H1 (cell line): Measurements from ENCODE around the gene SLC22A15.

Experiments used
- EP300 ChIP-seq, 2 experiments: IDR thresholded peaks; 1 replicate in 1 of 2; 2 replicates in 1 of 2; pipeline ENCODE4 v1.6.1; 2011 to 2012; ENCODE audit warnings: low read depth in 2 of 2, low read length in 2 of 2, mild to moderate bottlenecking in 2 of 2, borderline replicate concordance in 1 of 2, inconsistent platforms in 1 of 2, moderate library complexity in 1 of 2
- KDM5A ChIP-seq: fragments of 200-600 bp; IDR thresholded peaks from 2 replicates; pipeline ENCODE4 v1.7.1; 2012; ENCODE audit warnings: mild to moderate bottlenecking, low read length, inconsistent platforms, mixed read lengths
- POLR2A ChIP-seq, 2 experiments: IDR thresholded peaks; 1 replicate in 1 of 2; 2 replicates in 1 of 2; pipeline ENCODE4 v1.6.1; 2011; ENCODE audit warnings: low read depth in 2 of 2, low read length in 2 of 2, mild to moderate bottlenecking in 2 of 2; ENCODE audit errors: control extremely low read depth in 1 of 2
- TF ChIP-seq, protein P1 (sequence below), 3 experiments: IDR thresholded peaks; 1 replicate in 2 of 3; 2 replicates in 1 of 3; pipeline versions ENCODE4 v1.5.1 to v1.6.1; 2011; ENCODE audit warnings: low read length in 3 of 3, mild to moderate bottlenecking in 3 of 3, inconsistent platforms in 2 of 3, low read depth in 1 of 3, moderate library complexity in 1 of 3; ENCODE audit not compliant: insufficient read depth in 1 of 3; ENCODE audit errors: control extremely low read depth in 1 of 3
- TF ChIP-seq, protein P2 (sequence below): IDR thresholded peaks from 2 replicates; pipeline ENCODE4 v1.6.1; 2012; ENCODE audit warnings: inconsistent platforms

- TF ChIP-seq, protein P1, sequence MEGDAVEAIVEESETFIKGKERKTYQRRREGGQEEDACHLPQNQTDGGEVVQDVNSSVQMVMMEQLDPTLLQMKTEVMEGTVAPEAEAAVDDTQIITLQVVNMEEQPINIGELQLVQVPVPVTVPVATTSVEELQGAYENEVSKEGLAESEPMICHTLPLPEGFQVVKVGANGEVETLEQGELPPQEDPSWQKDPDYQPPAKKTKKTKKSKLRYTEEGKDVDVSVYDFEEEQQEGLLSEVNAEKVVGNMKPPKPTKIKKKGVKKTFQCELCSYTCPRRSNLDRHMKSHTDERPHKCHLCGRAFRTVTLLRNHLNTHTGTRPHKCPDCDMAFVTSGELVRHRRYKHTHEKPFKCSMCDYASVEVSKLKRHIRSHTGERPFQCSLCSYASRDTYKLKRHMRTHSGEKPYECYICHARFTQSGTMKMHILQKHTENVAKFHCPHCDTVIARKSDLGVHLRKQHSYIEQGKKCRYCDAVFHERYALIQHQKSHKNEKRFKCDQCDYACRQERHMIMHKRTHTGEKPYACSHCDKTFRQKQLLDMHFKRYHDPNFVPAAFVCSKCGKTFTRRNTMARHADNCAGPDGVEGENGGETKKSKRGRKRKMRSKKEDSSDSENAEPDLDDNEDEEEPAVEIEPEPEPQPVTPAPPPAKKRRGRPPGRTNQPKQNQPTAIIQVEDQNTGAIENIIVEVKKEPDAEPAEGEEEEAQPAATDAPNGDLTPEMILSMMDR (IDR thresholded peaks at IDR 0.05; ENCODE audit: control extremely low read depth in 1 of 3, insufficient read depth in 1 of 3, low read depth in 1 of 3, low read length in 3 of 3) = no peak
- TF ChIP-seq KDM5A (no peak), EP300 (IDR thresholded peaks at IDR 0.05; ENCODE audit: borderline replicate concordance in 1 of 2, low read depth in 2 of 2, low read length in 2 of 2) (no peak), POLR2A (IDR thresholded peaks at IDR 0.05; ENCODE audit: control extremely low read depth in 1 of 2, low read depth in 2 of 2, low read length in 2 of 2) (no peak)
- TF ChIP-seq, protein P2, sequence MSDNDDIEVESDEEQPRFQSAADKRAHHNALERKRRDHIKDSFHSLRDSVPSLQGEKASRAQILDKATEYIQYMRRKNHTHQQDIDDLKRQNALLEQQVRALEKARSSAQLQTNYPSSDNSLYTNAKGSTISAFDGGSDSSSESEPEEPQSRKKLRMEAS = no peak
These were observed 67.8 kb downstream of the SLC22A15 start for GRCh38 chr1:116044071-116044470.
